Neural progenitor cell (in vitro differentiated cells): ENCODE results near the gene PBOV1. TPM values are rescaled to one million over a fixed set of nuclear protein-coding genes. Genes with fewer than 3 reads are reported as not detected.

ENCODE experiments used
- DNase-seq: peaks from one replicate; pipeline ENCODE4 v3.0.0-alpha.2; 2016; ENCODE audit warnings: low spot score
- H2AFZ ChIP-seq: fragments of 200-600 bp; sonication (generic); replicated peaks from 2 replicates; pipeline ENCODE4 v1.6.1; 2016; ENCODE audit warnings: antibody characterized with exemption
- H3F3A ChIP-seq: fragments of 200-600 bp; sonication (generic); 2 replicates; pipeline ENCODE4 v1.6.1; 2016; ENCODE audit warnings: antibody characterized with exemption, low read depth
- H3K27ac ChIP-seq: fragments of 200-600 bp; sonication (generic); 2 replicates; pipeline ENCODE4 v1.5.1; 2016; ENCODE audit warnings: mild to moderate bottlenecking
- H3K27me3 ChIP-seq: fragments of 200-600 bp; sonication (generic); 2 replicates; pipeline ENCODE4 v1.6.1; 2016; ENCODE audit warnings: mild to moderate bottlenecking, moderate library complexity
- H3K36me3 ChIP-seq: fragments of 200-600 bp; sonication (generic); 2 replicates; pipeline ENCODE4 v1.5.1; 2016
- H3K4me1 ChIP-seq: fragments of 200-600 bp; sonication (generic); 2 replicates; pipeline ENCODE4 v1.6.1; 2016; ENCODE audit warnings: mixed run types
- H3K4me2 ChIP-seq: fragments of 200-600 bp; sonication (generic); 2 replicates; pipeline ENCODE4 v1.6.1; 2016
- H3K4me3 ChIP-seq: fragments of 200-600 bp; sonication (generic); 2 replicates; pipeline ENCODE4 v1.5.1; 2016
- H3K79me2 ChIP-seq: fragments of 200-600 bp; sonication (generic); 2 replicates; pipeline ENCODE4 v1.6.1; 2016; ENCODE audit warnings: low read depth
- H3K9ac ChIP-seq: fragments of 200-600 bp; sonication (generic); 2 replicates; pipeline ENCODE4 v1.6.1; 2016
- H3K9me3 ChIP-seq: fragments of 200-600 bp; sonication (generic); 2 replicates; pipeline ENCODE4 v1.5.1; 2016; ENCODE audit warnings: low read depth
- H4K20me1 ChIP-seq: fragments of 200-600 bp; sonication (generic); 2 replicates; pipeline ENCODE4 v1.6.1; 2016; ENCODE audit warnings: low read depth
- H3K27ac Mint-ChIP-seq: 3 replicates; pipeline ENCODE4 v1.8.0; 2021; ENCODE audit warnings: mixed read lengths
- H3K27me3 Mint-ChIP-seq: 2 replicates; pipeline ENCODE4 v1.8.0; 2022; ENCODE audit warnings: low read depth, mild to moderate bottlenecking, inconsistent platforms, moderate library complexity, mixed read lengths; ENCODE audit not compliant: insufficient read depth
- H3K36me3 Mint-ChIP-seq: 3 replicates; pipeline ENCODE4 v1.8.0; 2021; ENCODE audit warnings: mixed read lengths
- H3K4me1 Mint-ChIP-seq: 3 replicates; pipeline ENCODE4 v1.8.0; 2021; ENCODE audit warnings: mixed read lengths
- H3K4me3 Mint-ChIP-seq: 3 replicates; pipeline ENCODE4 v1.8.0; 2021; ENCODE audit warnings: mild to moderate bottlenecking, moderate library complexity, mixed read lengths
- H3K9me3 Mint-ChIP-seq: 3 replicates; pipeline ENCODE4 v1.8.0; 2020; ENCODE audit warnings: mixed read lengths
- EZH2 ChIP-seq: fragments of 200-600 bp; sonication (generic); IDR thresholded peaks from 2 replicates; pipeline ENCODE4 v1.6.1; 2017; ENCODE audit warnings: antibody characterized with exemption, mild to moderate bottlenecking, moderate library complexity
- EZH2phosphoT487 ChIP-seq: fragments of 200-600 bp; sonication (generic); IDR thresholded peaks from 2 replicates; pipeline ENCODE4 v1.6.1; 2017; ENCODE audit warnings: antibody characterized with exemption
- total RNA-seq: library from RNA; depleted of rRNA; stranded (reverse); fragments of >200 nt; gene quantifications from 2 replicates; pipeline ENCODE4 v1.2.3, GENCODE V29; 2015; ENCODE audit warnings: low replicate concordance
- TF ChIP-seq, protein P1 (sequence below): fragments of 200-600 bp; sonication (generic); IDR thresholded peaks from 2 replicates; pipeline ENCODE4 v1.5.1; 2017; ENCODE audit warnings: antibody characterized with exemption, mild to moderate bottlenecking

Gene PBOV1
- total RNA-seq, 1 donor from 2014 or later, result not detected

DNA sequence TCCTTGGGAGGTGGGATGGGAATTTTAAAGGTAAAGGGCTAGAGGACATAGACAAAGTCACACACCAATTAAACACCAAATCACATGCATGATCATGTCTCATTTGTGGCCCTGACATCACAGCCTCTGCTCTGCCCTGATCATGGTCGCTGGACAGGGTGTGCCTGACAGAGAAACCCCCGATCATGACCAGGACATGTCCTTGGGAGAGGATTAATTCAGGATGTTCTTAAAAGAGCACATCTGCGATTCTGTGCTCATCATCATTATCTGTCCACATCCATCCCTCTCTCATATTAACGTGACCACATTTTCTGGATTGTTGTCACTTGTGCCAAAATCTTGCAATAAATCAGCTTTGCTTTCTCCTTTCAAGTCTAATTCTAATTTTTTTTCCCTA, 7.7 kb upstream of the PBOV1 start:
- Histone ChIP-seq H3K4me2 (no peak overlapping the region), H3K4me3 (no peak overlapping the region), H3K27ac (no peak overlapping the region), H3F3A (no peaks in the 10 kb centered on the region), H2AFZ (no peak overlapping the region), H3K4me1 (peaks cover 17% of the 10 kb centered on the region), H3K27me3 (no peaks in the 10 kb centered on the region), H3K36me3 (no peaks in the 10 kb centered on the region), H3K9ac (no peak overlapping the region), H3K79me2 (no peaks in the 10 kb centered on the region), H3K9me3 (no peaks in the 10 kb centered on the region), H4K20me1 (no peaks in the 10 kb centered on the region)
- no peak overlapping the region for H3K4me3 Mint-ChIP-seq
- H3K27ac Mint-ChIP-seq, result no peak overlapping the region
- TF ChIP-seq, protein P1, sequence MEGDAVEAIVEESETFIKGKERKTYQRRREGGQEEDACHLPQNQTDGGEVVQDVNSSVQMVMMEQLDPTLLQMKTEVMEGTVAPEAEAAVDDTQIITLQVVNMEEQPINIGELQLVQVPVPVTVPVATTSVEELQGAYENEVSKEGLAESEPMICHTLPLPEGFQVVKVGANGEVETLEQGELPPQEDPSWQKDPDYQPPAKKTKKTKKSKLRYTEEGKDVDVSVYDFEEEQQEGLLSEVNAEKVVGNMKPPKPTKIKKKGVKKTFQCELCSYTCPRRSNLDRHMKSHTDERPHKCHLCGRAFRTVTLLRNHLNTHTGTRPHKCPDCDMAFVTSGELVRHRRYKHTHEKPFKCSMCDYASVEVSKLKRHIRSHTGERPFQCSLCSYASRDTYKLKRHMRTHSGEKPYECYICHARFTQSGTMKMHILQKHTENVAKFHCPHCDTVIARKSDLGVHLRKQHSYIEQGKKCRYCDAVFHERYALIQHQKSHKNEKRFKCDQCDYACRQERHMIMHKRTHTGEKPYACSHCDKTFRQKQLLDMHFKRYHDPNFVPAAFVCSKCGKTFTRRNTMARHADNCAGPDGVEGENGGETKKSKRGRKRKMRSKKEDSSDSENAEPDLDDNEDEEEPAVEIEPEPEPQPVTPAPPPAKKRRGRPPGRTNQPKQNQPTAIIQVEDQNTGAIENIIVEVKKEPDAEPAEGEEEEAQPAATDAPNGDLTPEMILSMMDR, result no peak
- TF ChIP-seq EZH2phosphoT487, result no peak
- H3K4me1 Mint-ChIP-seq, result peaks cover 32% of the 10 kb centered on the region
- DNase-seq, result no peak
- H3K9me3 Mint-ChIP-seq, result no peaks in the 10 kb centered on the region
- no peaks in the 10 kb centered on the region for H3K36me3 Mint-ChIP-seq
- peaks cover 2% of the 10 kb centered on the region for H3K27me3 Mint-ChIP-seq

DNA sequence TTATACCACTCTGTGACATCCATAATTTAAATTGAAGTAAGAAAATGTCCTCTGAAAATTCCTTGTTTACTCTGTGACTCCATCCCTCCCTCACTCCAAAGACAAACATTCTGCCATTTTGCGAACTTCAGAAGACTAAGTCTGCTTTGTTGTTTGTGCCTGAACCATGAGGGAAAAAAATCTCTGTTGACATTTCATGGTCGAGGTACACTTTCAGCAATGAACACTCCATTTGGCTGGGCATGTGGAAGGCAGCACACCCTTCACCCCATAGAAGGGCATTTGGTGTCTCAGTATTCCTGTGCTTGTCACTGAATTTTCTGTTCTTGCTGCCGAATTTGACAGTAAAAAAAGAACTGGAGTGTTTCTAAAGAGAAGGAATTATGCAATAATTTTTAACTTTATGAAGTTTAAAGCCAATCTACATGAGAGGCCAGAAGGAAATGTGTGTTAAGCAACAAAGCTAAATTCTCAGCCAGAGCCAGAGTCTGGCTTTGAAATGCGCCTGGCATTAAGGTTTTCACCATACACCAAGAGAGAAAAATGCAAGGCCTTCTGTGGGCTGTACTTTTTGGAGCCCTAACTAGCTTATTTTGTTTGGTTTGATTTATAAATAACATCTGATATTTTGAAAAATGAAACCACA, 4.7 kb upstream of the PBOV1 start:
- no peaks in the 10 kb centered on the region for H3K36me3 Mint-ChIP-seq
- H4K20me1 ChIP-seq, result no peaks in the 10 kb centered on the region
- no peak overlapping the region for H3K27ac Mint-ChIP-seq
- H3K27ac ChIP-seq, result no peak overlapping the region
- H3K9me3 ChIP-seq, result no peaks in the 10 kb centered on the region
- no peak overlapping the region for H3K4me3 ChIP-seq
- no peaks in the 10 kb centered on the region for H3K79me2 ChIP-seq
- H3K4me1 ChIP-seq, result peaks cover 3% of the 10 kb centered on the region
- H3K36me3 ChIP-seq, result no peaks in the 10 kb centered on the region
- H3F3A ChIP-seq, result no peaks in the 10 kb centered on the region
- TF ChIP-seq EZH2phosphoT487 (no peak), EZH2 (no peak)
- TF ChIP-seq, protein P1, result no peak
- no peak overlapping the region for H3K9ac ChIP-seq
- H3K4me1 Mint-ChIP-seq, result peaks cover 14% of the 10 kb centered on the region
- no peak for DNase-seq
- H3K4me3 Mint-ChIP-seq, result no peak overlapping the region
- peaks cover 6% of the 10 kb centered on the region for H3K27me3 Mint-ChIP-seq
- H3K9me3 Mint-ChIP-seq, result no peaks in the 10 kb centered on the region
- H2AFZ ChIP-seq, result no peak overlapping the region
- H3K27me3 ChIP-seq, result no peaks in the 10 kb centered on the region
- no peak overlapping the region for H3K4me2 ChIP-seq

GRCh38 chr6:138219901-138220300, 1.6 kb upstream of the PBOV1 start:
- Histone ChIP-seq H3K4me1 (no peaks in the 10 kb centered on the region), H3K9me3 (no peaks in the 10 kb centered on the region), H4K20me1 (no peaks in the 10 kb centered on the region), H3K9ac (no peak overlapping the region), H3K27ac (no peak overlapping the region), H2AFZ (no peak overlapping the region), H3K4me2 (no peak overlapping the region), H3K4me3 (no peak overlapping the region), H3K27me3 (no peaks in the 10 kb centered on the region), H3F3A (no peaks in the 10 kb centered on the region), H3K36me3 (no peaks in the 10 kb centered on the region), H3K79me2 (no peaks in the 10 kb centered on the region)
- TF ChIP-seq, protein P1, result no peak
- TF ChIP-seq EZH2phosphoT487, result no peak
- no peak for TF ChIP-seq EZH2
- Mint-ChIP-seq H3K36me3 (no peaks in the 10 kb centered on the region), H3K9me3 (no peaks in the 10 kb centered on the region), H3K27me3 (peaks cover 6% of the 10 kb centered on the region), H3K4me3 (no peak overlapping the region), H3K4me1 (no peaks in the 10 kb centered on the region), H3K27ac (no peak overlapping the region)
- DNase-seq, result no peak
